ENCODE results near the gene CAMK2N2.

CAMK2N2 gene

GRCh38 chr3:184255291-184256039 is 5.9 kb downstream of the CAMK2N2 start:
- intact Hi-C loops (cut with DNase I; ENCODE audit: low total_unique reads) = loop anchor here (10.0 kb wide), 1 partner anchor 361 kb away; no protein-coding TSS in a partner anchor
- TF ChIP-seq CTCF (IDR thresholded peaks at IDR 0.05) = no peak
- Histone ChIP-seq H3K4me3 (no peak overlapping the region), H3K27me3 (peaks cover 0 to 35% of the 10 kb centered on the region in 2 donors), H3K36me3 (peaks cover 6 to 14% (median 7%) of the 10 kb centered on the region in 3 donors), H3K27ac (no peak overlapping the region), H3K9me3 (no peaks in the 10 kb centered on the region), H3K4me1 (peaks cover 0 to 14% (median 12%) of the 10 kb centered on the region in 4 donors)
- no peak for DNase-seq

GRCh38 chr3:184250167-184250828 is 11.1 kb downstream of the CAMK2N2 start:
- H3K4me3 ChIP-seq = peak overlapping the region; percentile 70 to 71
- H3K4me1 ChIP-seq = peaks cover 0 to 21% (median 17%) of the 10 kb centered on the region in 4 donors
- DNase-seq = peak; percentile 89 to 90
- intact Hi-C loops (cut with DNase I; ENCODE audit: low total_unique reads) = loop anchor here (5.0 to 10.0 kb wide), 2 partner anchors 113 to 355 kb away; partner anchors contain the start of gene EIF2B5
- no peaks in the 10 kb centered on the region for H3K27me3 ChIP-seq
- no peaks in the 10 kb centered on the region for H3K9me3 ChIP-seq
- peak overlapping the region; percentile 67 to 82 for H3K27ac ChIP-seq
- TF ChIP-seq CTCF (IDR thresholded peaks at IDR 0.05) = peak; percentile 77 to 94
- H3K36me3 ChIP-seq = peaks cover 3 to 6% (median 5%) of the 10 kb centered on the region in 3 donors

GRCh38 chr3:184249412-184250166 is 11.8 kb downstream of the CAMK2N2 start, which contains the start of gene EEF1AKMT4:
EEF1AKMT4 (plus strand) TSS chr3:184249672; CDS start chr3:184249695, 23 bp downstream.
- DNase-seq = peak; percentile 94 to 97
- Histone ChIP-seq H3K36me3 (peaks cover 10 to 13% (median 12%) of the 10 kb centered on the region in 3 donors), H3K27me3 (no peaks in the 10 kb centered on the region), H3K9me3 (no peaks in the 10 kb centered on the region), H3K27ac (peak within 1 kb of the TSS; percentile 67 to 82), H3K4me3 (peak within 1 kb of the TSS; percentile 70 to 71), H3K4me1 (peaks cover 0 to 21% (median 17%) of the 10 kb centered on the region in 4 donors)
- intact Hi-C loops (cut with DNase I; ENCODE audit: low total_unique reads) = loop anchor here (2.0 to 10.0 kb wide), 5 partner anchors 62 to 355 kb away; partner anchors contain the start of genes ABCC5, ABCF3, AP2M1 and EIF2B5
- TF ChIP-seq CTCF (IDR thresholded peaks at IDR 0.05) = peak; percentile 46 to 55

- Histone ChIP-seq H3K36me3 (peaks cover 17 to 21% (median 20%) of the 10 kb centered on the region in 3 donors), H3K27me3 (no peaks in the 10 kb centered on the region)
Measured at GRCh38 chr3:184248454-184249411, 12.6 kb downstream of the CAMK2N2 start, which contains the start of gene ALG3. ALG3 (minus strand) TSS chr3:184248962; CDS start chr3:184248940, 22 bp downstream.

More at GRCh38 chr3:184248454-184249411, 12.6 kb downstream of the CAMK2N2 start, which contains the start of gene ALG3:
- peaks cover 0 to 21% (median 17%) of the 10 kb centered on the region in 4 donors for H3K4me1 ChIP-seq
- H3K27ac ChIP-seq = peak within 1 kb of the TSS; percentile 67 to 82
- intact Hi-C loops (cut with DNase I; ENCODE audit: low total_unique reads) = loop anchor here (2.0 to 10.0 kb wide), 3 partner anchors 61 to 234 kb away; partner anchors contain the start of genes ABCC5, ABCF3 and AP2M1
- no peaks in the 10 kb centered on the region for H3K9me3 ChIP-seq
- TF ChIP-seq CTCF (IDR thresholded peaks at IDR 0.05) = no peak
- peak; percentile 74 to 88 for DNase-seq
- H3K4me3 ChIP-seq = peak within 1 kb of the TSS; percentile 70 to 71
